Cerebellar nuclear complex (tissue), 1 donor: ENCODE results near the gene IKBKG.
"Not testable (repeated sequence)": the region's sequence is repeated elsewhere in the genome, so short reads cannot be mapped to it uniquely, and the experiment has no call there.

ENCODE experiments used
- DNase-seq, 2 experiments: peaks; one replicate each; lab custom pipeline; 2025; lab: John Stamatoyannopoulos, UW

Gene IKBKG

DNA sequence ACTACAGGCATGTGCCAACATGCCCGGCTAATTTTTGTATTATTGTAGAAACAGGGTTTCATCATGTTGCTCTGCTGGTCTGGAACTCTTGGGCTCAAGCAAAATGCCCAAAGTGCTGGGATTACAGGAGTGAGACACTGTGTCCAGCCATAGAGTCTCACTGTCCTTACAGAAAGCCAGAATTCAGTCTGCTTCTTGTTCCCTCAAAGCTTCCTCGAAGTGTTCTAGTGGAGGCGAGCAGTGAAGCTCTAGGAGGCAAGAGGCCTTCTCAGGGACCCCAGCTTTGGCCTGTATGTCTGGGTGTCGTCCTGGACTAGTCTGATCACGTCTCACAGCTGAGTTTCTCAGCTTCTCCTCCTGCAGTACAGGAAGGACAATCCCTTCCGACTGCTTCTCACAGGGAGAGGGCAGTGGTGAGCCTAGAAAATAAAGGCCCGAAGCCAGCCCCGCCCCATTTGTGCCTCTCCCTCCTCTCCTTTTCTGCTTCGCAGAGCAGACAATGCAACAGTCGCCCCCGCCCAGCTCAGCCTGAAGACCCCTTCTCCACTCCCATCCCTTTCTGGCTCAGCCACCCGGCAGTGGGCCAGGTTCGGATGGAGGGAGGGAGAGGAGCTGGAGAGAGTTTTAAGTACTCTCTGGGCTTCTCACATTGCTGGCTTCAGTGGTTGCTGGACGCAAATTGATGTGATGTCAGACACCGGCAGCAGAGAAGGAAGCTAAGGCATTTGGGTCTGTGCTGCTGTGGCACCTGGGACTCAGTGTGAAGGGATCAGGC lies 20.3 kb upstream of the IKBKG start:
- peak in 1 of 2 experiments; percentile 16 for DNase-seq

DNA sequence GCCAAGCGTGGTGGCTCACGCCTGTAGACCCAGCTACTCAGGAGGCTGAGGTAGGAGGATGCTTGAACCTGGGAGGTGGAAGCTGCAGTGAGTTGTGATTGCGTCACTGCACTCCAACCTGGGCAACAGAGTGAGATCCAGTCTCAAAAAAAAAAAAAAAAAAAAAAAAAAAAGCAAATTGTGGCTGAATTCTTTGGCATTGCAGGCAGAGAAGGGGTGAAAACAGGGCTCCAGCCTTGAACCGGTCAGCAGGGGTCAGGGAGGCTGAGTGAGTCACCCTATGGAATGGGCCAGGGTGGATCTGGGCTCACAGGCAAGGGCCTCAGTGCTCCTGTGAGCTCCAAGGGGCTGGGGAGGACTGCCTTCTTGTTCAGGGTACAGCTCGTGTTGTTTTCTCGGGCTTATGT lies 18.2 kb upstream of the IKBKG start:
- DNase-seq: no peak

DNA sequence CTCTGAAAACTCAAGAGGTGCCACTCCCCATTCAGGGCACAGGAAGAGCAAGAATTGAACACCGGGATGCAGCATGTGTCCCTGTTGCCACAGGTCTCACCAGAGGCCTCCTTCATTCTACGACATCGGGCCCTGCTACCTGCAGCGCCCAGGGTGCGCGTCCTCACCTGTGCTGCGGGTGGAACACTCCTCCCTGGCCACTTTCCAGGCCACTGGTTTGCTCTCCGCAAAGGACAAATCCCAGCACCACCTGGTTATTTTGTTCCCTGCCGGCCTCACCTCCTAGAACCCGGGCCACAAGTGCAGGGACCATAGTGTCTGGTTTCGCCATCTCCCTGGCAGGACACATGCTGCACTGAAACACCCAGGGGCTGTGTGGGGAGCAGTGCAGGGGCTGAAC lies 17.1 kb upstream of the IKBKG start:
- DNase-seq: no peak

DNA sequence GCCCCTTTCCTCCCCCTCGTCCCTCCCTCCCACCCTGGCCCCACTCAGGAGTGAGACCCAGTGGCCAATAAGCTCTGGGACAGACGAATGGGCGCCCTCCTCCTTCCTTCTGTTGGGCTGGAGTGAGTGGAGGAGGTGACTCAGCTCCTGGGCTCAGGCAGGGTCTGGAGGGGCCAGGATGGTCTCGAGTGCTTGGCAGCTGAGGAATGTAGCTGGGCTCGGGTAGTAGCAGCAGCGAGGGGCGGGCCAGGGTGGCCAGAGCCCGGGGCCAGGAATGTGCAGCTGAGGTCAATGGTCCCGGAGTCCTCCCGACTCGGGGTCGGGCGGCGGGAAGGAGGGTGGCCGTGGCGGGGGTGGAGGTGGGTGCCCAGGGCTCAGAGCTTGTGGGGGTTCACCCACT lies 15.8 kb upstream of the IKBKG start:
- no peak for DNase-seq

DNA sequence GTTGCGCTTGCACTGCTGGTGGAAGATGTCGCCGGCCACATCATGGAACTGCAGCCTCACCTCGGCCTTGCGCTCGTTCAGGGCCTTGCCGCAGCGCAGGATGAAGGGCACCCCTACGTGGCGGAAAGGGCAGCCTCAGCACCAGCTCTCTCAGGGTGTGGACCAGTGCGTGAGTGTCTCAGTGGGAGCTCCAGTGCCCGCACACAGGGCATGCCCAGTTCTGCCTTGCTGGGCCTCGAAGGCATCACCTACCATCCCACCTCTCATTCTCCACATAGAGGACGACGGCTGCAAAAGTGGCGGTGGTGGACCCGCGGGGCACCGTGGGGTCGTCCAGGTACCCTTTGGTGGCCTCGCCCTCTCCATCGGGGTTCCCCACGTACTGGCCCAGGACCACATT lies 14.7 kb upstream of the IKBKG start:
- no peak for DNase-seq

DNA sequence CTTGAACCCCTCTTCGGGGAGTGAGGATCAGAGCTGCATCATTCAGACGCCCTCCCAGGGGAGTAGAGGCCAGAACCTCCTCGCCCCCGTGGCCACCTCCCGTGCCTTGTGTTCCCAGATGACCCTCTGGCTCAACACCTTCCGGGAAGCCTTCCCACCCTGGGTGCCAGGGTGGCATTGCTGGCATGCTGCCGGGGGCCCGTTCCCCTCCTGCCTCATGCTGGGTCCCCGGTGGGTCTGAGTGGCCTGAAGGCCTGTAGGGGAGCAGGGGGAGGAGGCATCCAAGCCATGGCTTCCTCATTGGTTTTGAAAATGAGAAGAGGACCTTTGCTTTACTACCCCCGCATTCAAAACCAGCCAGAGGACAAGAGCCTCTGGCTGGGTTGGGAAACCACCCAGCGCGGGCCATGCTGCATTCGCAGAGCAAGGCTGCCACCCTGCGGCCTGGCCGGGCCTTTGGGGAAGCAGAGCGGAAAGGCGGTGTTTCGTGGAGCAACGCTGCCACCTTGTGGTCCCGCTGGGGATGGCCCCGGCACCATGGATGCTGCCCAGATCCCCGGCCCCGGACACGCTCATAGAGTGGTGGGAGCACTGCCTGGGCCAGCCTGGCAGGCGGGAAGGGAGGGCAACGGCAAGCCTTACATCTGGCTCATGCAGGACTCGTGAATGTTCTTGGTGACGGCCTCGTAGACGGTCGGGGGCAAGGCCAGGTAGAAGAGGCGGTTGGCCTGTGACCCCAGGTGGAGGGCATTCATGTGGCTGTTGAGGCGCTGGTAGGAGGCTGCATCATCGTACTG lies 12.7 kb upstream of the IKBKG start:
- DNase-seq: peak in 1 of 2 experiments; percentile 53

DNA sequence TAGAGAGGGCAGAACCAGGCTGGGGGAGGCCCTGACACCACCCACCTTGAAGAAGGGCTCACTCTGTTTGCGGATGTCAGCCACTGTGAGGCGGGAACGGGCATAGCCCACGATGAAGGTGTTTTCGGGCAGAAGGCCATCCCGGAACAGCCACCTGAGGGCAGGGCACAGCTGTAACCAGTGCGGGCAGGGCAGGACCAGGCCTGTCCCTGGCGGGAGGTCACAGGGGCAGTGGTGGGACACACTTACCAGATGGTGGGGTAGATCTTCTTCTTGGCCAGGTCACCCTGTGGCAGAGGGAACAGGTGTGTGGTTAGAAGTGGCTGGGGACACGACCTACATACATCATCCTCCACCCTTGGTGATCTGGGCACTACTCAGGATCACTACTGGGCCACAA lies 11.5 kb upstream of the IKBKG start:
- DNase-seq: no peak

DNA sequence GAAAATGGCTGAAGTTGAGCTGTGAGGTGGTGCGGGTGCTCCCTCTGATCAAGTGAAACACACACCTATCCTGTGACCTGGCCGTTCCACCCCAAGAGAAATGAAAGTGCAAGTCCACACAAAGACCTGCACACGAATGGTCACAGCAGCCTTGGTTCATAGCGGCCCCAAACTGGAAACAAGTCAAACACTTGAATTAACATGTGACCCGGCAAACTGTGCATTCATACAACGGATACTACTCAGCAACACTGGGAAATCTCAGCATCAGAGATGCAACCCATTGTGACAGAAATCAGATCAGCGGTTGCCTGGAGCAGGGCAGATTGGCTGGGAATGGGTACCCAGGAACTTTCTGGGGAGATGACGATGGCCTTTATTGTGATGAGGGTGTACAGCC lies 8.3 kb upstream of the IKBKG start:
- DNase-seq: no peak

DNA sequence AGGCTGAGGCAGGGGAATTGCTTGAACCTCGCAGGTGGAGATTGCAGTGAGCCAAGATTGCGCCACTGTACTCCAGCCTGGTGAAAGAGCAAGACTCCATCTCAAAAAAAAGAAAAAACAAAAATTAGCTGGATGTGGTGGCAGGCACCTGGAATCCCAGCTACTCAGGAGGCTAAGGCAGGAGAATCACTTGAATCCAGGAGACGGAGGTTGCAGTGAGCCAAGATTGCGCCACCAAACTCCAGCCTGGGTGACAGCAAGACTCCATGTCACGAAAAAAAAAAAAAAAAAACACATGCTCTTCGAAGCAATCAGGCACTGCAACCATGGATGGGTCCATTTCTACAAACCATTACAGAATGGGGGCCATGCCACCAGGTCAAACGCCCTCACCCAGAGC lies 7.1 kb upstream of the IKBKG start:
- not testable (repeated sequence) for DNase-seq

DNA sequence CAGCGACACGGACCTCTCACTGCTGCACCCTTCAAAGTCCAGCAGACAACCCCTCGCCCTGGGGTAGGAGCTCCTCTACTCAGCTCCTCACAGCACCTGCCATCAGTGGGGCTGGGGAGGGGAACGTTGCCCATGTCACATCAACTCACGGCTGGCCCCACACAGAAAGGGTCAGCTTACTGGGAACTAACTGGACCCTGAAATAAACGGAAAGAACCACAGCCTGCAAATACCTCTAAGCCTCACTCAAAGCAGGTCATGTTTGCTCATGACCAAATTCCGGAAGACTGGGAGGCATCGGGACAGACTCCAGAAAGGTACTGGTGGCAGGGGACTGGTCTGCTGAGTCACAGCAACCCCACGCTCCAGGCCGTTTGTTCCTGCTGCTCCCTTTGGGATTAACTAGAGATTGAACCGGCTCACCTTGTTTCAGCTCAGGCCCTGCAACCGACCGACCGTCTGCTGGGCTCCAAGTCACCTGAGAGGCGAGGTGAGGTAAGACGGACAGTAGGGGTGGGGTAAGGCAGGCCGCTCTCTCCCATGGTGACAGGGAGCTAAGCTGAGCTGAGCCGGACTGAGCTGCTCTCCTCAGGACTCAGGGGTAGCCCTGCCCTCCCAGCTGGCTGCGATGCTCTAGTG lies 6.4 kb upstream of the IKBKG start:
- no peak for DNase-seq

DNA sequence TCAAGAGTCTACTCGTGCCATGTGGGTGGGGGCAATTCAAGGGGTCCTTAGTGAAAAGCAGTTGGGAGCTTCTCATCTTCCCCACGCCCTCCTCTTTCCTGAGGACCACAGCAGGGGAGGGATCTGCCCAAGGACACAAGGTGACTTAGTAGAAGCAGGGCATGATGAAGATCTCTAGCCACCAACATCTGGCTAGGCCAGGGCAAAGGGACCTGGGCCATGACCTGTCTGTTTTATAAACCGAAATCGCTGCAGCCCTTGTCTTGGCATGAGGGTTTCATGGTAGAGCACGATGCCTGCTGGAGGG lies 5.9 kb upstream of the IKBKG start:
- DNase-seq: no peak

DNA sequence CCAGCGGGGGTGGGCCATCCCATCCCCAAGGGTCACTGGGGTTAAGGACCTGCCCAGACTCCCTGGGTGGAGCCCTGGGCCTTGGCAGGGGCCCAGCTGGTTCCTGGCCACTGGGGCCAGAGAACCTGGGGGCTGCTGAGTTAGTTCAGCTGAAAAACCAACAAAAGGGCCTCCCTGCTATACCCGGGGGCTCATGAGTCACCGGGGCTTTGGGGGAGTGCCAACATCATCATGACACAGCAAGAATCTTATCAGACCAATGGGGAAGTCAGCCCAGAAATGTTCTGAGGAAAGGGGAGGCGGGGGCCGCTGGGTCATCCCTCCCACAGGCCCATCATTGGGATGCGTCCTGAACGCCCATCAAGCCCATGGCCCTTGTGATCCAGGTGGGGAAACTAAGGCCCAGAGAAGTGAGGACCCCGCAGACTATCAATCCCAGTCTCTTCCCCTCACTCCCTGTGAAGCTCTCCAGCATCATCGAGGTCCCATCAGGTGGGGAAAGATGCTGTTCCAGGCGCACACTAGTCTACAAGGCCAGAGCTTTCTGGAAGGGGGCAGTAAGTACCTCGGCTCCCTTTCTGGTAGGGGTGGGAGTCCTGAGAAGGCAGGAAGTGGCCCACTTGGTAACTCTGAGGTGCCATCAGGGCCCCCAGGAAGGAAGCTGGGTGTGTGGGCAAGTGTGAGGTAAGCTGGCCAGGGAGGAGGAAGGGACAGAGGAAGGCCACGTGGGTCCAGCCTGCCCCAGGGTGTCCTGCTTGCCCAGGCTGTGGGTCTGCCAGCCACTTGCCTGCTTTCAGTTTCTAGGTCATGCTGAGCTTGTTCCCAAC lies 5.3 kb upstream of the IKBKG start:
- no peak for DNase-seq

DNA sequence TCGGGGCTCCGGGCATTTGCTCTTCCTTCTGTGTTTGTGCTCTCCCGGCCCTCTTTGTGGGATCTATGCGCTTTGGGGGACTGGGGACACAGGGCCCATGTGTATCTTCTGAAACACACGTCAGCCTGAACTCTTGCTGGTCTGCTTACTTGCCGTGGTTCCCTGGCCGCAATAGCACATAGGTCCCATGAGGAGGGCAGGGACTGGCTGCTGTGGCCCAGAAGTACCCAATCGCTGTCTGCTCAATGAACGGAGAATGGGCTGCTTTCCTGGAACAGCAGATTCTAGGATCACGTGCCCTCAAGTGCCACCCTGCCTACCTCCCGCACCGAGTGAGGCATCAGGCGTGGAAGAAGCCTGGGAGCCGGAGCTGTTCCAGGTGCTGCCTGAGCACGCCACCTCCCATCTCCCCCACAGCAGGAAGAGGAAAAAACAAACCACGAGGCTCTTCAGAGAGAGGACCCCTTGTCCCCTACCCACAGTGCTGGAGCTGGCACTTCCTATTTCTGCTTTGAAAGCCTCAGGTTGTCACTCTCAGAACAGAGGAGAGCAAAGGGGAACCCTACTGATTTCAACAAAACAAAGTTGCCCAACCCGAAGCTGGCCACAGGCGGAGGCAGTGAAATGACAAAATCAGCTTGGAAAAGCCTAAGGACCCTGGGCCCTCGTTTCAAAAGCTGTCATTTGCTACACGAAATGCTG lies 4.5 kb upstream of the IKBKG start:
- DNase-seq: no peak

DNA sequence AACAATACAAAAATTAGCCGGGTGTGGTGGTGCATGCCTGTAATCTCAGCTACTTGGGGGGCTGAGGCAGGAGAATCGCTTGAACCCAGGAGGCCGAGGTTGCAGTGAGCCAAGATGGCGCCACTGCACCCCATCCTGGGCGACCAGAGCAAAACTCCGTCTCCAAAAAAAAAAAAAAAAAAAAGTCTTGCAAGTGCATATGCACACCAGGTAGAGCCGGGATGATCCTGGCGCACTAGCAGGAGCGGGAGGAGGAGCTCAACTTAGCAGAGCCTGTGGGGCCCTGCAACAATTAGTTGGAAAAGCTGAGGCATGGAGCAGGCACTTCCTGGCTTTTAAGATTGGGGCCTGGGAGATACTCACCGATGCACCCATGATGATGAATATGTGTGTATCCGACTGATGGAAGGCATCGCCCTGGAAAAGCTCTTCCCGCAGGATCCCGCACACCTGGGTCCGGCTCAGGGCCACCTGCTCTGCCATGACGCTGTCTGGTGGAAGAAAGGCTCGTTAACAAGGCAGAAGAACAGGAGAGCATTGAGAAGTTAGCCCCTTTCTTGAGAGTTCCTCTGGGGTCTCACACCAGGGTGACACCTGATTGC lies 1.6 kb upstream of the IKBKG start:
- no peak for DNase-seq

DNA sequence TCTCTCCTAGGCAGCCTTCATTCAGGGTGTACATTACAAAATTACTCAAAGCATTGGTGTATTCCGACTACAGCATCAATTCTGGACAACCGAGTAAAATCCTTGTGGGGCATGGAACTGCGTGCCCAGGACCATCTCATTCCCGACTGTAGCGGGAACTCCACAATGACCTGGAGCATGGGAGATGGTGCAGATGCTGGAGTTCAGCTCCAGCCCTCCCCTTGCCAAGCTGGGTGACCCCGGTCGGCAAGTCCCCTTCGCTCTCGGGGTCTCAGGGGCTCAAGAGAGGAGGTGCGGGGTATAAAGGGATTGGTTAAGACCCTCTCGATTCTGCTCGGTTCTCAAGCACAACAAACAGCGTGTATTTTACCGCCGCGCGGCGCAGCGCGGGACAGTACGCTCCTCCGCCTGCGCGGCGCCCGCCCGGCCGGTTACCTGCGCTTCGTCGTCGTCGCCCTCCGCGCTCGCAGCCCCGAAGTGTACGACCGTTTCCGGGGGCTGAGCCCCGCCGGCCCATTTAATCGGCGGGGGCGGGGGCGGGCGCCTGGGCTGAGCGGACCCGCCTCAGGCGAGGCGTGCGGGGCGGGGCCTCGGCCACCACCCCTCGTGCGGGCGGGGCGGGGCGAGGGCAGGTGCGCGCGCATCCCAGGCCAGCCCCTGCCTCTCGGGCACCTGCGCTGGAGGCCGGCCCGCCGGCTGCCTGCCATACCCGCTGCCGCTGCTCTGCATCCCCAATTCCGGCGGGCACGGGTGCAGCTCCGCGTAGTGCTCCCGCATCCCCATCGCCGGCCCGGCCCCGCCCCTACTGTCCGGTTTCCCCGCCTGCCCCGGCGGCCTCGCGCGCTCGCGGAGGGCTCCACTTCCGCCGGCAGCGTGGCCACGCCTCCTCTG lies 821 bp upstream of the IKBKG start, which contains the start of gene G6PD:
Gene G6PD, minus strand, starts transcription at position 493 of the 891 bp plus-strand sequence. CDS start 691 bp downstream, outside the sequence.
- DNase-seq: no peak

DNA sequence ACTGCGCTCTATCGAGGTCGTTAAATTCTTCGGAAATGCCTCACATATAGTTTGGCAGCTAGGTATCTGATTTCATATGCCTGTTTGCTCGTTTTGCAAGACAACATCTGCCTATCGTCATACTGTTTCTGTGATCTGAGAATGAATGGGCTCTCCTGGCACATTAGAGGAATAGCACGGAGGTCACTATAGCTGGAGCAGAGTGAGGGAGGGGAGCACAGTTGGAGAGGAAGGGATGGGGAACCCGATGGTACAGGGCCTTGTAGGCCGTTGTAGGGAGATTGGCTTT lies 552 bp downstream of the IKBKG start:
- no peak for DNase-seq

DNA sequence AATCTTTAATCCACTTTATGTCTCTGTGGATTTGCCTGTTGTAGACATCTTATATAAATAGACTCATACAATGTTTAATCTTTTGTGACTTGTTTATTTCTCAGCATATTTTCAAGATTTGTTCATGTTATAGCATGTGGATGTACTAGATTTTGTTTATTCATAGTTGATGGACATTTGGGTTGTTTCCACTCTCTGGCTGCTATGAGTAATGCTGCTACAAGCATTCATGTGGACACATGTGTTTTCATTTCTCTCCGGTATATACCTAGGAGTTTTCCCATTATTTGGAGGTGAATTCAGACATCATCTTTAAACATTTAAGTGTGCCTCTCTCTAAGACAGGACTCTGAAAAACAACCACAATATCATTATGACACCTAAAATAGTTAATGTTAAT lies 2.3 kb downstream of the IKBKG start:
- no peak for DNase-seq

DNA sequence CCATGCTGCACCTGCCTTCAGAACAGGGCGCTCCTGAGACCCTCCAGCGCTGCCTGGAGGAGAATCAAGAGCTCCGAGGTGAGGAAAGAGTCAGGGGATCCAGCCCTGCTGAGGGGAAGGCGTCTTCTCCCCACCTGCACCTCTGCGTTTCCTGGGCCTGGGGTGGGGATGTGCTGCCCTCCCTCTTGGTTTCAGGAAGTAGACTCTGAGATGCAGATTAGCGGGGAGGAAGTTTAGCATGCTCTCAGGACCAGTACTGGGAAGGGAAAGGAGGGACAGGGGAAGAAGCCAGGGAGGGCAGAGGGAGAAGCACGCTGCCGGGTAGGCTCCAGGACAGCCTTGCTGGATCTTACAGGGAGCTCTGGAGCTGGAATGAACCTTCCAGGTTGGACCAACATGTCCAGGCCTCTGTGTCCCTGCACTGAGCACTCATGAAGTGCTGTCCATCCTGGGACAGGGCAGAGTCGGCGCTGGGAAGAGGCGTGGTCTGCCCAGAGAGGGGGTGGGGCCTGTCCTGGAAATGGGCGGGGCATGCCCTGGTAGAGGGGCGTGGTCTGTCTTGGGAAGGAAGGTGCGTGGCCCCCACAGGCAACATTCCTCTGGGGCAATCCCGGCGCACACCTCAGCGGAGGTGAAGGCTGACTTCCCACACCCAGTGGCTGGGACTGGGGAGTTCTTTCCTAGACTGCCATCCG lies 4.8 kb downstream of the IKBKG start:
- DNase-seq: not testable (repeated sequence)

DNA sequence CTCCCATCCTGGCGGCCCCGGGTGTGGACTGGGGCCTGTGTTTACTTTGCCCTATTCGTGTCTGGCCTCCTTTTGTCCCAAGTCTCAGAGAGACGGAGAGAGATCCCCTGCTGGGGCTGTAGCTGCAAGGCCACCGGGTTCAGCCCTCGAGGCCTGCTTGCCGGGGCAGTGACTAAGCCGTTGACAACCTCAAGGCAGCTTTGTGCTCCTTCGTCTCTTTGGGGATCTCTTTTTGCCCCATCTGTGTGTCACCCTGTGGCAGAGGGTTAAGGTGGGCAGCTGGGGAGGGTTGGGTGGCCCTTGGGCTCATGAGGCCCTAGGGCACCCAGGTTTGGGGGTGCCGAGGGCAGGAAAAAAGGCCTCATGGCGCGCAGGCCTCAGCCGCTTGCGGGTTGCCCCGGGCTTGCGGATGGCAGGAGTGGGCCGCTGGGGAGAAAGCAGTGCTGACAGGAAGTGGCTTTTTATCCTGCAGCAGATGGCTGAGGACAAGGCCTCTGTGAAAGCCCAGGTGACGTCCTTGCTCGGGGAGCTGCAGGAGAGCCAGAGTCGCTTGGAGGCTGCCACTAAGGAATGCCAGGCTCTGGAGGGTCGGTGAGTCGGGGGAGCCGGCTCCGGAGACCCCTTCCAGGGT lies 10.8 kb downstream of the IKBKG start:
- DNase-seq: not testable (repeated sequence)
